ENCODE results near the gene CFDP1.

The CFDP1 gene

GRCh38 chr16:75305364-75306098 lies 127.8 kb downstream of the CFDP1 start:
- H3K27me3 ChIP-seq, result no peaks in the 10 kb centered on the region
- peaks cover 19% of the 10 kb centered on the region for H3K4me1 ChIP-seq

GRCh38 chr16:75304521-75305363 lies 128.6 kb downstream of the CFDP1 start:
- H3K4me2 ChIP-seq, result peak overlapping the region; percentile 62
- H3K9ac ChIP-seq, result no peak overlapping the region
- no peak overlapping the region for H3K27ac ChIP-seq
- H4K20me1 ChIP-seq, result peaks cover 56% of the 10 kb centered on the region
- H3K27me3 ChIP-seq, result no peaks in the 10 kb centered on the region
- H3K4me1 ChIP-seq, result peaks cover 19% of the 10 kb centered on the region
- H3K36me3 ChIP-seq, result peaks cover 52% of the 10 kb centered on the region
- no peak for TF ChIP-seq Cebpa-rat (IDR thresholded peaks at IDR 0.05)
- H3K9me3 ChIP-seq, result no peaks in the 10 kb centered on the region
- no peak overlapping the region for H3K4me3 ChIP-seq

More at GRCh38 chr16:75305364-75306098, 127.8 kb downstream of the CFDP1 start:
- no peaks in the 10 kb centered on the region for H3K9me3 ChIP-seq
- H3K27ac ChIP-seq, result no peak overlapping the region
- peak overlapping the region; percentile 62 for H3K4me2 ChIP-seq
- no peak for TF ChIP-seq Cebpa-rat (IDR thresholded peaks at IDR 0.05)
- peaks cover 64% of the 10 kb centered on the region for H4K20me1 ChIP-seq
- H3K4me3 ChIP-seq, result no peak overlapping the region
- peaks cover 44% of the 10 kb centered on the region for H3K36me3 ChIP-seq
- H3K9ac ChIP-seq, result no peak overlapping the region

GRCh38 chr16:75301804-75302203 lies 131.5 kb downstream of the CFDP1 start:
- Histone ChIP-seq H3K4me3 (no peak overlapping the region), H3K9me3 (no peaks in the 10 kb centered on the region), H3K4me2 (no peak overlapping the region), H3K27me3 (no peaks in the 10 kb centered on the region), H3K27ac (no peak overlapping the region), H3K4me1 (peaks cover 19% of the 10 kb centered on the region), H3K9ac (no peak overlapping the region), H3K36me3 (peaks cover 78% of the 10 kb centered on the region), H4K20me1 (peaks cover 49% of the 10 kb centered on the region)
- TF ChIP-seq Cebpa-rat (IDR thresholded peaks at IDR 0.05), result no peak

GRCh38 chr16:75298267-75298666 lies 135.0 kb downstream of the CFDP1 start:
- peaks cover 54% of the 10 kb centered on the region for H4K20me1 ChIP-seq
- H3K9ac ChIP-seq, result no peak overlapping the region
- TF ChIP-seq Cebpa-rat (IDR thresholded peaks at IDR 0.05), result no peak
- H3K36me3 ChIP-seq, result peaks cover 97% of the 10 kb centered on the region
- no peaks in the 10 kb centered on the region for H3K27me3 ChIP-seq
- no peak overlapping the region for H3K4me3 ChIP-seq
- no peak overlapping the region for H3K27ac ChIP-seq
- H3K9me3 ChIP-seq, result no peaks in the 10 kb centered on the region
- H3K4me2 ChIP-seq, result no peak overlapping the region
- no peaks in the 10 kb centered on the region for H3K4me1 ChIP-seq

- no peak overlapping the region for H3K4me3 ChIP-seq
- H3K27me3 ChIP-seq, result no peaks in the 10 kb centered on the region; the same call in 1 of the 2 replicates
- no peaks in the 10 kb centered on the region for H3K4me1 ChIP-seq
- no peak overlapping the region for H3K4me2 ChIP-seq
- H3K9ac ChIP-seq, result no peak overlapping the region
- H3K36me3 ChIP-seq, result peaks cover 97% of the 10 kb centered on the region
- no peak overlapping the region for H3K27ac ChIP-seq
- TF ChIP-seq Cebpa-rat (IDR thresholded peaks at IDR 0.05), result no peak
- peaks cover 70% of the 10 kb centered on the region for H4K20me1 ChIP-seq
- no peaks in the 10 kb centered on the region for H3K9me3 ChIP-seq
These were observed 136.7 kb downstream of the CFDP1 start for GRCh38 chr16:75296606-75297005.

- H3K4me1 ChIP-seq, result no peaks in the 10 kb centered on the region
- peaks cover 17% of the 10 kb centered on the region for H3K27me3 ChIP-seq
- peaks cover 87% of the 10 kb centered on the region for H4K20me1 ChIP-seq
- no peaks in the 10 kb centered on the region for H3K9me3 ChIP-seq
- H3K9ac ChIP-seq, result no peak overlapping the region
- no peak overlapping the region for H3K27ac ChIP-seq
- H3K4me2 ChIP-seq, result no peak overlapping the region
- no peak overlapping the region for H3K4me3 ChIP-seq
- no peak for TF ChIP-seq Cebpa-rat (IDR thresholded peaks at IDR 0.05)
- peaks cover 97% of the 10 kb centered on the region for H3K36me3 ChIP-seq
These were observed 138.4 kb downstream of the CFDP1 start for GRCh38 chr16:75294773-75295459.

- H3K4me1 ChIP-seq, result peaks cover 8% of the 10 kb centered on the region
- no peak overlapping the region for H3K9ac ChIP-seq
- H3K27ac ChIP-seq, result no peak overlapping the region
- no peak for TF ChIP-seq Cebpa-rat (IDR thresholded peaks at IDR 0.05)
- no peaks in the 10 kb centered on the region for H3K9me3 ChIP-seq
- H3K27me3 ChIP-seq, result peaks cover 28% of the 10 kb centered on the region
- H3K4me3 ChIP-seq, result no peak overlapping the region
- peaks cover 99% of the 10 kb centered on the region for H4K20me1 ChIP-seq
- H3K36me3 ChIP-seq, result peaks cover 92% of the 10 kb centered on the region
- H3K4me2 ChIP-seq, result no peak overlapping the region
These were observed 139.5 kb downstream of the CFDP1 start for GRCh38 chr16:75293772-75294171.

- peaks cover 100% of the 10 kb centered on the region for H4K20me1 ChIP-seq
These were observed 140.1 kb downstream of the CFDP1 start for GRCh38 chr16:75293173-75293572.

GRCh38 chr16:75292691-75293090 lies 140.6 kb downstream of the CFDP1 start:
- Histone ChIP-seq H3K27me3 (peaks cover 32% of the 10 kb centered on the region), H3K36me3 (peaks cover 82% of the 10 kb centered on the region), H3K9ac (no peak overlapping the region), H3K27ac (no peak overlapping the region), H4K20me1 (peaks cover 100% of the 10 kb centered on the region), H3K4me3 (no peak overlapping the region), H3K4me1 (peaks cover 19% of the 10 kb centered on the region), H3K4me2 (no peak overlapping the region), H3K9me3 (no peaks in the 10 kb centered on the region)
- TF ChIP-seq Cebpa-rat (IDR thresholded peaks at IDR 0.05), result no peak

More at GRCh38 chr16:75293173-75293572, 140.1 kb downstream of the CFDP1 start:
- Histone ChIP-seq H3K9ac (no peak overlapping the region), H3K4me3 (no peak overlapping the region), H3K27me3 (peaks cover 29% of the 10 kb centered on the region), H3K9me3 (no peaks in the 10 kb centered on the region), H3K4me1 (peaks cover 14% of the 10 kb centered on the region), H3K27ac (no peak overlapping the region), H3K4me2 (no peak overlapping the region), H3K36me3 (peaks cover 86% of the 10 kb centered on the region)
- no peak for TF ChIP-seq Cebpa-rat (IDR thresholded peaks at IDR 0.05)
